HG03039 (cell line): ENCODE data around the gene MAGOH.
"Not testable (repeated sequence)": the region's sequence is repeated elsewhere in the genome, so short reads cannot be mapped to it uniquely, and the experiment has no call there.

Source experiments
- ATAC-seq: cut with Tn5 transposase; IDR thresholded peaks from one replicate; pipeline ENCODE4 v1.9.1; 2021; ENCODE audit warnings: mild to moderate bottlenecking, moderate library complexity; ENCODE audit not compliant: unreplicated experiment

MAGOH gene

DNA sequence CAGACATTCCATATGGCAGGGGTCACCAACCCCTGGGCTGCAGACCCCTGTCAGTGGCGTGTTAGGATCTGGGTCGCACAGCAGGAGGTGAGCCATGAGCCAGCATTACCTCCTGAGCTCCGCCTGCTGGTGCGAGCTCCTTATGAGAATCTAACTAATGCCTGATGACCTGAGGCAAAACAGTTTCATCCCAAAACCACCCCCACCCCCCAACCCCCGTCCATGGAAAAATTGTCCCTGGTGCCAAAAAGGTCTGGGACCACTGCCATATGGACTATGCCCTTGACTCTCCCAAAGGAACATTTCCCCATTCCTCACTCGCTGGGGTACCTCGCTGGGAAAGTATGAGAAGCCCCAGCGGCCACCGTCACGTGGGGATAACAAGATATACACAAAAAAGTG, 48.1 kb downstream of the MAGOH start:
- no peak for ATAC-seq

DNA sequence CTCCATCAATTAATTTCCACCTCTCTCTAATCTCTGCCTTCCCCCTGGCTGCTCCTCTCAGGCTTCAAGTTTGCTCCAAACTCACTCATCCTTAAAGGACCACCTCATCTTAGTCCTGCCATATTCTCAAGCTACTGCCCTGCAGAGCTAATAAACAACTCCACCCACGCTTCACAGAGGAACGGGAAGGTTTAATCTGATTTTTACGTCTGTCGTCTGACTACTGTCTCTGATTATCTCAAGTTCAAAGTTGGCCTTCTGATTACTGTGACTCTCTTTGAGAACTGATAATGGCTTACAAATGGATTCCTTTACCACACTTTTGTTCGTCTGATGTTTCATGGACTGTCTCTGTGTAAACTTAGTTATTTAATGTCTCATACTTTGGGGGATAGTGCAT, 49.3 kb downstream of the MAGOH start:
- ATAC-seq = no peak

GRCh38 chr1:53188099-53188498, 50.2 kb downstream of the MAGOH start:
- ATAC-seq = no peak

GRCh38 chr1:53187401-53187800, 50.9 kb downstream of the MAGOH start:
- no peak for ATAC-seq

DNA sequence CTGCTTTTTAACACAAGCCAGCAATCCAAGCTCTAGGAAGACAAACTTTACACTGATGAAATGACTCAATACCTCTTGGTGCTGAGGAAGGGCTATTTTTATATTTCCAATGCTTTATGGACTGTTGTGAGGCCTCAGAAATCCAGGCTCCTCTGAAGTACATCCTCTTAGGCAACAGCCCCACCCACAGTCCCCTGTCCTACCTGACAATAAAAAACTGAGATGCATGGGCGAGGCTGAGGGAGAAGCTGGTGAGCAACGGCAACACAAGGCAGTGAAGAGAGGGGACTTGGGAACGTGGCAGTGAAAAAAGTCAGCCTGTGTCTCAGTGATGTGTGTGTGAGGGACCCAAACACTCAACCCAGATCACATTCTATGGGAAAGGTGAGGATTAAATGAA, 51.8 kb downstream of the MAGOH start:
- no peak for ATAC-seq

GRCh38 chr1:53185955-53186297, 52.4 kb downstream of the MAGOH start:
- not testable (repeated sequence) for ATAC-seq

DNA sequence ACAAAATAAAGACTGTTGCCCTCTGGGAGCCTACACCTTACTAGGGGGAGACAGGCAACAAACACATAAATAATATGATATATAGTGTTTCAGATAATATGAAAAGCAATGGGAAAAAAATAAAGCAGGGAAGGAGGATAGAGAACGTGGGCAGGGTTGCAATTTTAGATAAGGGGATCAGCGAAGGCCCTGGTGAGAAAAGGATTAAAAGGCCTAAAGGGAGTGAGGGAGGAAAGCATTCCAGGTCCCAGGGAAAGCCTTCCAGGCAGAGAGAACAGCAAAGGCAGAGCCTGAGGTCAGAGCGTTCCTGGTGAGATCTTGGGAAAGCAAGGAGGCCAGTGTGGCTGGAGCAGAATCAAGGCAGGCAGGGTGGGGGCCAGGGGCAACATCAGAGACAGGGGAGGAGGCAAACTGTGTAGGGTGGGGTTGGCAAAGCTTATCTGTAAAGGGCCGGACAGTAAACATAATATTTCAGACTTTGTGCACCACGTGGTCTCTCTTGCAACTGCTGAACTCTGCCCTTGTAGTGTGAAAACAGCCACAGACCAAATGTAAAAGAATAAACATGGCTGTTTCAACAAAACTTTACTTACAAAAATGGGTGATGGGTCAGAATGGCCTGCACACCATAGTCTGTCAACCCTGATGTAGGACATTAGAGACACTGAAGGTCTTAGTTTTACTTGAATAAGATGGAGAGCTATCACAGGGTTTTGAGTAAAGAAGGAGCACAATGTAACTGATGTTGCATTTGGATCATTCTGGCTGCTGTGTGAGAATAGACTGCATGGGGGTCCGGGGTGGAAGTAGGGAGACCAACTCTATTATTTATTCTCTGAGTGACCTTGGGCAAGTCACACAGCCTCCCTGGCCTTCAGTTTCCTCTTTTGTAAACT, 55.0 kb downstream of the MAGOH start:
- no peak for ATAC-seq

DNA sequence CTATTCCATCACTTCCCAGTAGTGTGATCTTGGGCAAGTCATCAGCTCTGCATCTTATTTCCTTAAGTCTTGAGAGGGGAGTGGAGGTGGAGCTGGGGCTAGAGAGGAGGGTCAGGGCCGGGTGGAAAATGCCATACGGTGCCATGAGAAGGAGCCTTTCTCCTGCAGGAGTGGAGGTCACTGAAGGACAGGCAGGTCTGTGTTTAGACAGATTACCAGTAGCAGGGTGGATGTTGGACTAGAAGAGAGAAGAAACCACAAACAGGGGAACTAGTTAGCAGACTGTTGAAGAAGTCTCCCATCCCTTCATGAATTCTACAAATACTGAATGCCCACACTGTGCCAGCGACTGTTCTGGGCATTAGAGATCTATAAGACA, 55.6 kb downstream of the MAGOH start:
- no peak for ATAC-seq

DNA sequence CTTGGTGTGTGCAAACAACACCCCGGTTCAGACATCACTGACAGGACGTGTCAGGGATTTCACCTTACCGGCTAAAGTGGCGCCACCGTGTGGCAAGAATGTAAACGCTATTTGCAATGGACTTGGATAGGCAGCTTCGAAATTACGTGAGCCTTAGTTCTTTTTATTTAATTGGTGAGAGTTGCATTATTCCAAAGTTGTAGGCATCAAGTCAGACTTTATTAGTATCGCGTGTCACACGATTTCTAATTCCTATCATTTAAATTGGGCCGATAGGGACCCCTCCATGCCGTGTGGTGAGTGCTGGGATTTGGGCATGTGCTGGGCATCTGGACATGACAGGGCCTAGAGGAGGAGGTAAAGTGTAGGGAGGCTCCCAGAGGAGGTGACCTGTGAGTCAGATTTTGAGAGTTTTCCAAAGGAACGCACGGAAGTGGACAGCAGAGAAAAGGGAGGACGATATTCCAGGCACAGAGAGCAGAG, 56.2 kb downstream of the MAGOH start:
- no peak for ATAC-seq

GRCh38 chr1:53180951-53181350, 57.4 kb downstream of the MAGOH start:
- no peak for ATAC-seq

- ATAC-seq = no peak
Observed at GRCh38 chr1:53180226-53180625, 58.1 kb downstream of the MAGOH start.
